Heart right ventricle (tissue), 16 donors: ENCODE data around the gene CDKN3. TPM values are rescaled to one million over a fixed set of nuclear protein-coding genes. Genes with fewer than 3 reads are reported as not detected.

Experiments
- ATAC-seq, 8 donors: fragments of 200-7000 bp; cut with Tn5 transposase; one replicate each; pipeline ENCODE4 v1.9.1; 2020; ENCODE audit warnings: mild to moderate bottlenecking in 8 of 8, moderate library complexity in 8 of 8, moderate number of reproducible peaks in 1 of 8
- DNase-seq, 2 donors: peaks; one replicate each; pipeline ENCODE4 v3.0.0-alpha.2; 2020
- H3K27ac ChIP-seq, 10 donors: fragments of 200-600 bp; sonication (generic) in 2 of 10; one replicate each; pipeline versions ENCODE4 v1.5.0 to v1.8.0; 2020 to 2022; ENCODE audit warnings: mild to moderate bottlenecking in 3 of 10
- H3K27me3 ChIP-seq, 7 donors: fragments of 200-600 bp; one replicate each; pipeline ENCODE4 v1.8.0; 2021 to 2022; ENCODE audit warnings: mild to moderate bottlenecking in 2 of 7
- H3K36me3 ChIP-seq, 9 donors: fragments of 200-600 bp; sonication (generic) in 1 of 9; one replicate each; pipeline versions ENCODE4 v1.5.0 to v1.8.0; 2020 to 2022; ENCODE audit warnings: mild to moderate bottlenecking in 2 of 9
- H3K4me1 ChIP-seq, 9 donors: fragments of 200-600 bp; sonication (generic) in 1 of 9; one replicate each; pipeline versions ENCODE4 v1.5.0 to v1.8.0; 2020 to 2022; ENCODE audit warnings: mild to moderate bottlenecking in 4 of 9
- H3K4me3 ChIP-seq, 10 donors: fragments of 200-600 bp; sonication (generic) in 2 of 10; one replicate each; pipeline versions ENCODE4 v1.5.0 to v1.8.0; 2020 to 2022; ENCODE audit warnings: mild to moderate bottlenecking in 7 of 10, moderate library complexity in 2 of 10
- H3K9me3 ChIP-seq, 11 donors: fragments of 200-600 bp in 10 of 11; sonication (generic) in 2 of 11; one replicate each; pipeline versions ENCODE4 v1.5.0 to v1.8.0; 2013 to 2022; ENCODE audit warnings: mild to moderate bottlenecking in 2 of 11, control low read depth in 1 of 11, moderate library complexity in 1 of 11
- WGBS, 2 donors: extraction: QIAGEN DNeasy Blood & Tissue Kit; methylation state at CpG; one replicate each; pipeline ENCODE4 v1.1.7; 2013; ENCODE audit warnings: inconsistent platforms in 1 of 2; 5-methylcytosine and 5-hydroxymethylcytosine counted together
- intact Hi-C, 10 donors: fragments of 100-400 bp; cut with DNase I; formaldehyde crosslinking; loops; one replicate each; pipeline versions ENCODE4 v1.11.1 to v1.14.2; 2022
- polyA plus RNA-seq, 2 donors: library from polyadenylated mRNA; stranded (reverse); fragments of 200-250 nt; gene quantifications; one replicate each; pipeline ENCODE4 v1.2.3, GENCODE V29; 2013
- total RNA-seq, 10 donors: library from RNA; stranded (reverse); fragmentation: NEBNext Ultra II Directional in 3 of 10; extraction: Animal tissue kit (Norgen Biotek cat#: 25700) in 3 of 10; gene quantifications; one replicate each; pipeline versions ENCODE4 v1.2.1 to v1.2.4, GENCODE V29; 2021 to 2023
- TF ChIP-seq, protein P1 (sequence below), 9 donors: fragments of 200-600 bp; sonication (generic) in 2 of 9; IDR thresholded peaks; one replicate each; pipeline versions ENCODE4 v1.5.0 to v1.8.0; 2021 to 2022; ENCODE audit warnings: antibody characterized with exemption in 9 of 9, mild to moderate bottlenecking in 5 of 9, moderate library complexity in 1 of 9
- donor health status: Arrhythmogenic right ventricular cardiomyopathy.
- donor health status: ischemic (EF 13 %, LVEDD 7.1; RV severe dilation, severe dysfunction).
- donor health status: healthy with polysubstance abuse.
- donor health status: DM: no; HTN: yes; CAD: no.
- donor health status: DM: no; HTN: no; CAD: no.
- donor health status: ischemic (EF 25% LVEDD 6.9; RV normal size, moderate dysfunction).
- donor health status: ischemic (EF 25% LVEDD 5.7; RV mildly dilated, moderate dysfunction).
- donor health status: healthy.
- donor health status: DM: yes; HTN: yes; CAD: no.
- donor health status: Ischemic cardiomyopathy.
- donor health status: ischemic (EF 35%, LVEDD 5.7; RV mildly dilated, moderate dysfunction).
- donor health status: nonischemic (EF 11% LVEDD 7.7; RV severe dilation, severe dysfunction).
- donor health status: DM: yes; HTN: yes; CAD: no.
- donor health status: PGD.
- donor health status: ischemic (EF 29% LVEDD 5.4; RV normal size, mild dysfunction).
- donor health status: nonischemic (EF 23%, LVEDD 6.1; RV moderate dilation, normal function).

The CDKN3 gene
- total and polyA plus RNA-seq, 12 donors: 1.8 to 14.7 (median 4.2) TPM

GRCh38 chr14:54356172-54356571, 40.6 kb upstream of the CDKN3 start:
- Histone ChIP-seq H3K9me3 (peaks cover 0 to 17% (median 0%) of the 10 kb centered on the region in 11 donors), H3K4me1 (no peaks in the 10 kb centered on the region), H3K4me3 (no peak overlapping the region), H3K27me3 (peaks cover 0 to 7% (median 0%) of the 10 kb centered on the region in 7 donors), H3K36me3 (no peaks in the 10 kb centered on the region), H3K27ac (no peak overlapping the region)
- WGBS, 2 donors: 42 to 51% methylated on average over 3 of the region's 3 CpGs
- intact Hi-C loops: no loop called here
- ATAC-seq (no peak), DNase-seq (no peak)
- TF ChIP-seq, protein P1, sequence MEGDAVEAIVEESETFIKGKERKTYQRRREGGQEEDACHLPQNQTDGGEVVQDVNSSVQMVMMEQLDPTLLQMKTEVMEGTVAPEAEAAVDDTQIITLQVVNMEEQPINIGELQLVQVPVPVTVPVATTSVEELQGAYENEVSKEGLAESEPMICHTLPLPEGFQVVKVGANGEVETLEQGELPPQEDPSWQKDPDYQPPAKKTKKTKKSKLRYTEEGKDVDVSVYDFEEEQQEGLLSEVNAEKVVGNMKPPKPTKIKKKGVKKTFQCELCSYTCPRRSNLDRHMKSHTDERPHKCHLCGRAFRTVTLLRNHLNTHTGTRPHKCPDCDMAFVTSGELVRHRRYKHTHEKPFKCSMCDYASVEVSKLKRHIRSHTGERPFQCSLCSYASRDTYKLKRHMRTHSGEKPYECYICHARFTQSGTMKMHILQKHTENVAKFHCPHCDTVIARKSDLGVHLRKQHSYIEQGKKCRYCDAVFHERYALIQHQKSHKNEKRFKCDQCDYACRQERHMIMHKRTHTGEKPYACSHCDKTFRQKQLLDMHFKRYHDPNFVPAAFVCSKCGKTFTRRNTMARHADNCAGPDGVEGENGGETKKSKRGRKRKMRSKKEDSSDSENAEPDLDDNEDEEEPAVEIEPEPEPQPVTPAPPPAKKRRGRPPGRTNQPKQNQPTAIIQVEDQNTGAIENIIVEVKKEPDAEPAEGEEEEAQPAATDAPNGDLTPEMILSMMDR (IDR thresholded peaks at IDR 0.05): no peak

- no peaks in the 10 kb centered on the region for H3K9me3 ChIP-seq
- no peaks in the 10 kb centered on the region for H3K36me3 ChIP-seq
- TF ChIP-seq, protein P1 (IDR thresholded peaks at IDR 0.05): no peak
- peaks cover 4 to 29% (median 20%) of the 10 kb centered on the region in 9 donors for H3K4me1 ChIP-seq
- peaks cover 0 to 7% (median 0%) of the 10 kb centered on the region in 7 donors for H3K27me3 ChIP-seq
- WGBS, 2 donors: 96 to 97% methylated on average over 1 of the region's 1 CpG
- no peak for DNase-seq
- H3K27ac ChIP-seq: no peak overlapping the region
- intact Hi-C loops: no loop called here
- no peak overlapping the region for H3K4me3 ChIP-seq
- no peak for ATAC-seq
Observed at GRCh38 chr14:54360667-54361066, 36.1 kb upstream of the CDKN3 start.

DNA sequence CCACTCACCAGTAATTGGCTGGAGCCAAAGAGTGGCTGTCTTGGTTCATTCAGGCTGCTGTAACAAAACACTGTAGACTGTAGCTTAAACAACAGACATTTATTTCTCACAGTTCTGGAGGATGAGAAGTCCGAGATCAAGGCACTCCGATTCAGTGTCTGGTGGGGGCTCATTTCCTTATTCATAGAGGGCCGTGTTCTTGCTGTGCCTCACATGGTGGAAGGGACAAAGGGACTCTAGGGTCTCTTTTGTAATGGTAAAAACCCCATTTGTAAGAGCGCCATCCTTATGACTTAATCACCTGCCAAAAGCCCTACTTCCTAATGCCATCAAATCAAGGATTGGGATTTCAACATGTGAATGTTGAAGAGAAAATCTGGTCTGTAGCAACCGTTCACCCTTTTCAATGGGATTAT, 34.7 kb upstream of the CDKN3 start:
- WGBS, 2 donors: 87 to 90% methylated on average over 5 of the region's 5 CpGs
- intact Hi-C loops: no loop called here

GRCh38 chr14:54362759-54363437, 33.9 kb upstream of the CDKN3 start:
- peaks cover 0 to 7% (median 0%) of the 10 kb centered on the region in 7 donors for H3K27me3 ChIP-seq
- H3K4me3 ChIP-seq: no peak overlapping the region
- DNase-seq: no peak
- peaks cover 4 to 47% (median 36%) of the 10 kb centered on the region in 9 donors for H3K4me1 ChIP-seq
- H3K27ac ChIP-seq: peak overlapping the region in 2 of 10 donors; percentile 26 to 29
- no peak for ATAC-seq
- TF ChIP-seq, protein P1 (IDR thresholded peaks at IDR 0.05): no peak
- no peaks in the 10 kb centered on the region for H3K36me3 ChIP-seq
- WGBS, 2 donors: 54 to 60% methylated on average over 5 of the region's 5 CpGs
- no peaks in the 10 kb centered on the region for H3K9me3 ChIP-seq
- intact Hi-C loops: no loop called here

More for the DNA sequence above, 34.7 kb upstream of the CDKN3 start:
- Histone ChIP-seq H3K36me3 (no peaks in the 10 kb centered on the region), H3K27ac (no peak overlapping the region), H3K4me3 (no peak overlapping the region), H3K4me1 (peaks cover 4 to 43% (median 34%) of the 10 kb centered on the region in 9 donors), H3K9me3 (no peaks in the 10 kb centered on the region), H3K27me3 (peaks cover 0 to 7% (median 0%) of the 10 kb centered on the region in 7 donors)
- no peak for ATAC-seq
- TF ChIP-seq, protein P1 (IDR thresholded peaks at IDR 0.05): no peak
- no peak for DNase-seq
